Measurements from ENCODE around the gene LIPC. TPM values are rescaled to one million over a fixed set of nuclear protein-coding genes. Genes with fewer than 3 reads are reported as not detected.

Gene LIPC
- total RNA-seq, 1 experiment from 2014 or later, result not detected

DNA sequence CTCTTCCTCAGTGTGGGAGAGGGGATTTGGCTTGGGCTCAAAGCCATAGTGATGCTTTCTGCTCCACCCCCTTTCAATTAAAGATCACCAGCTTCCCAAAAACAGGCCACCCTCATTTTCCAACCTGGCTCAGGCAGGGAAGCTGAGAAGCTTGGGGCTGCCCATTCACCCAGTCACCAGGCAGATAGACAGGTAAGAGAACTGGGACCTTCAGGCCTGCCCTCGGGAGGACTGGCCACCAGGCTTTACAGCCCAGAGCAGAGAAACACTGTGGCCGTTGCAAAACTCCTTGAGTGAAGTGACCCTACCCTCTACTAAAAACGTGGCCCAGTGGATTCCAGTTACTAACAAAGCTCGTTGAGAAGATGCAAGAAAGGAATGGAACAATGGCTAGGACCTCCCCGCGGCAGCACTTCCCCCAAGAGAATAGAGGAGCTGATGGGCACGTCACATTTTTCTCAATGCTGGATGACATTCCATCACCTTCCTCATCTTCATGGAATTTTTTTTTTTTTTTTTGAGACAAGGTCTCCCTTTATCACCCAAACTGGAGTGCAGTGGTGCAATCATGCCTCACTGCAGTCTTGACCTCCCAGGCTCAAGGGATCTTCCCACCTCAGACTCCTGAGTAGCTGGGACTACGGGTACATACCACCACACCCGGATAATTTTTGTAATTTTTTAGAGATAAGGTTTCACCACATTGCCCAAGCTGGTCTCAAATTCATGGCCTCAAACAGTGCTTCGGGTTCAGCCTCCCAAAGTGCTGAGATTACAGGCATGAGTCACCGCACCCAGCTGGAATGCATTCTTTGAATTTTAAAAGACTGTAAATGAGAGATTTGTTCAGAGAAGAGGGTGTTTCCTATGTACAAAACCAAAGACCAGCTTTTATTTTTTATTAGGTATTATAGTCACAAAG is 37.9 kb downstream of the LIPC start:
- H3K36me3 Mint-ChIP-seq, result no peaks in the 10 kb centered on the region
- TF ChIP-seq ETV6 (CRISPR knock-in tag; IDR thresholded peaks at IDR 0.05) (no peak), ZNF121 (CRISPR knock-in tag; IDR thresholded peaks at IDR 0.05) (no peak), ZNF423 (CRISPR knock-in tag; IDR thresholded peaks at IDR 0.05) (no peak), ZNF263 (CRISPR knock-in tag; IDR thresholded peaks at IDR 0.05; ENCODE audit: low read depth) (no peak), GTF2I (CRISPR knock-in tag; conservative IDR thresholded peaks at IDR 0.05) (no peak), FOXK1 (CRISPR knock-in tag; IDR thresholded peaks at IDR 0.05) (no peak), ZNF317 (CRISPR knock-in tag; IDR thresholded peaks at IDR 0.05; ENCODE audit: borderline replicate concordance, low read depth) (no peak), SP1 (CRISPR knock-in tag; conservative IDR thresholded peaks at IDR 0.05) (no peak), ZNF671 (CRISPR knock-in tag; IDR thresholded peaks at IDR 0.05) (no peak), NR3C1 (CRISPR knock-in tag; conservative IDR thresholded peaks at IDR 0.05; ENCODE audit: low read depth) (no peak), ZNF416 (CRISPR knock-in tag; IDR thresholded peaks at IDR 0.05) (no peak), NR1H2 (CRISPR knock-in tag; IDR thresholded peaks at IDR 0.05) (no peak), GRHL2 (CRISPR knock-in tag; IDR thresholded peaks at IDR 0.05; ENCODE audit: insufficient replicate concordance, severe bottlenecking) (no peak), ZNF232 (CRISPR knock-in tag; IDR thresholded peaks at IDR 0.05) (no peak)
- TF ChIP-seq, protein P1, sequence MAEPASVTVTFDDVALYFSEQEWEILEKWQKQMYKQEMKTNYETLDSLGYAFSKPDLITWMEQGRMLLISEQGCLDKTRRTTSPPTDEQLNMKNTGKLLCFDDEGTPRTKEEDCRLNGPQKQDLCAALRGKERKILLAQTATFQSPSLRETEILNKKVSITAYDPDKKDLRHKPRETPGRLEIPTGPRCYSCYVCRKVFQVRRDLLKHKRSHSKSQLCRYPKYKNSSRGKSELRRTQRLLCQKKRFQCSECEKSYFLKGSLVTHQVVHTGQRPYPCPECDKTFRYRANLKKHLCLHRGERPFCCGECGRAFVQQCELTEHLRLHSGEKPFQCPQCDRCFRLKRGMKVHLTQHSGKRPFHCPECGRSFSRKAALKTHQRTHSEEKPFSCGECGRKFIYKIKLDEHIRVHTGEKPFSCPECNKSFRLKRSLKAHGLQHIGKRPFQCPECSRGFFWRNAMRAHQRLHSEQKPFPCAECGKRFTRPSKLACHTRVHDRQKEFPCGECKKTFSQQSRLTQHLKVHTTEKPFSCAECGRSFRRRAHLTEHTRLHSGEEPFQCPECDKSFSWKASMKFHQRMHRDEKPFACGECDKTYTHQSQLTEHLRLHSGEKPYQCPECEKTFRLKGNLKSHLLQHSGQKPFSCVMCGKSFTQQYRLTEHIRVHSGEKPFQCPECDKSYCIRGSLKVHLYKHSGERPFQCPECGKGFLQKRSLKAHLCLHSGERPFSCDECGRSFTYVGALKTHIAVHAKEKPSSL (CRISPR knock-in tag; conservative IDR thresholded peaks at IDR 0.05), result no peak
- TF ChIP-seq, protein P2, sequence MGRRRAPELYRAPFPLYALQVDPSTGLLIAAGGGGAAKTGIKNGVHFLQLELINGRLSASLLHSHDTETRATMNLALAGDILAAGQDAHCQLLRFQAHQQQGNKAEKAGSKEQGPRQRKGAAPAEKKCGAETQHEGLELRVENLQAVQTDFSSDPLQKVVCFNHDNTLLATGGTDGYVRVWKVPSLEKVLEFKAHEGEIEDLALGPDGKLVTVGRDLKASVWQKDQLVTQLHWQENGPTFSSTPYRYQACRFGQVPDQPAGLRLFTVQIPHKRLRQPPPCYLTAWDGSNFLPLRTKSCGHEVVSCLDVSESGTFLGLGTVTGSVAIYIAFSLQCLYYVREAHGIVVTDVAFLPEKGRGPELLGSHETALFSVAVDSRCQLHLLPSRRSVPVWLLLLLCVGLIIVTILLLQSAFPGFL (CRISPR knock-in tag; IDR thresholded peaks at IDR 0.05; ENCODE audit: borderline replicate concordance), result no peak
- TF ChIP-seq, protein P3, sequence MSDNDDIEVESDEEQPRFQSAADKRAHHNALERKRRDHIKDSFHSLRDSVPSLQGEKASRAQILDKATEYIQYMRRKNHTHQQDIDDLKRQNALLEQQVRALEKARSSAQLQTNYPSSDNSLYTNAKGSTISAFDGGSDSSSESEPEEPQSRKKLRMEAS (CRISPR knock-in tag; IDR thresholded peaks at IDR 0.05), result no peak
- TF ChIP-seq, protein P4, sequence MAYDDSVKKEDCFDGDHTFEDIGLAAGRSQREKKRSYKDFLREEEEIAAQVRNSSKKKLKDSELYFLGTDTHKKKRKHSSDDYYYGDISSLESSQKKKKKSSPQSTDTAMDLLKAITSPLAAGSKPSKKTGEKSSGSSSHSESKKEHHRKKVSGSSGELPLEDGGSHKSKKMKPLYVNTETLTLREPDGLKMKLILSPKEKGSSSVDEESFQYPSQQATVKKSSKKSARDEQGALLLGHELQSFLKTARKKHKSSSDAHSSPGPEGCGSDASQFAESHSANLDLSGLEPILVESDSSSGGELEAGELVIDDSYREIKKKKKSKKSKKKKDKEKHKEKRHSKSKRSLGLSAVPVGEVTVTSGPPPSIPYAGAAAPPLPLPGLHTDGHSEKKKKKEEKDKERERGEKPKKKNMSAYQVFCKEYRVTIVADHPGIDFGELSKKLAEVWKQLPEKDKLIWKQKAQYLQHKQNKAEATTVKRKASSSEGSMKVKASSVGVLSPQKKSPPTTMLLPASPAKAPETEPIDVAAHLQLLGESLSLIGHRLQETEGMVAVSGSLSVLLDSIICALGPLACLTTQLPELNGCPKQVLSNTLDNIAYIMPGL (CRISPR knock-in tag; IDR thresholded peaks at IDR 0.05), result no peak
- TF ChIP-seq, protein P5, sequence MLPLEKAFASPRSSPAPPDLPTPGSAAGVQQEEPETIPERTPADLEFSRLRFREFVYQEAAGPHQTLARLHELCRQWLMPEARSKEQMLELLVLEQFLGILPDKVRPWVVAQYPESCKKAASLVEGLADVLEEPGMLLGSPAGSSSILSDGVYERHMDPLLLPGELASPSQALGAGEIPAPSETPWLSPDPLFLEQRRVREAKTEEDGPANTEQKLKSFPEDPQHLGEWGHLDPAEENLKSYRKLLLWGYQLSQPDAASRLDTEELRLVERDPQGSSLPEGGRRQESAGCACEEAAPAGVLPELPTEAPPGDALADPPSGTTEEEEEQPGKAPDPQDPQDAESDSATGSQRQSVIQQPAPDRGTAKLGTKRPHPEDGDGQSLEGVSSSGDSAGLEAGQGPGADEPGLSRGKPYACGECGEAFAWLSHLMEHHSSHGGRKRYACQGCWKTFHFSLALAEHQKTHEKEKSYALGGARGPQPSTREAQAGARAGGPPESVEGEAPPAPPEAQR (CRISPR knock-in tag; IDR thresholded peaks at IDR 0.05), result no peak
- ATAC-seq, result peak; percentile 56

More for the DNA sequence above, 37.9 kb downstream of the LIPC start:
- Mint-ChIP-seq H3K27me3 (ENCODE audit: low read depth) (no peaks in the 10 kb centered on the region), H3K4me1 (peaks cover 30% of the 10 kb centered on the region), H3K27ac (no peak overlapping the region), H3K9me3 (no peaks in the 10 kb centered on the region), H3K4me3 (no peak overlapping the region)
- POLR2A ChIA-PET, result no interaction called here
- DNase-seq (ENCODE audit: low spot score), result no peak
- CTCF ChIA-PET, result interaction anchor here (0.6 to 0.7 kb wide), 2 partner anchors 23 to 196 kb away, joined by 3 read pairs; no protein-coding TSS in a partner anchor
